ENCODE measurements around the gene CIBAR2. TPM values are rescaled to one million over a fixed set of nuclear protein-coding genes. Genes with fewer than 3 reads are reported as not detected.

CIBAR2 gene
- total RNA-seq, 2 experiments from 2014 or later: 0.50 TPM; not detected in 1

- Histone ChIP-seq H3K9me2 (ENCODE audit: insufficient read depth, low read length) (no peaks in the 10 kb centered on the region), H3K36me3 (ENCODE audit: insufficient read depth, low read length) (no peaks in the 10 kb centered on the region), H2AFZ (ENCODE audit: low read length) (no peak overlapping the region), H3K79me2 (ENCODE audit: insufficient read depth, low read depth, low read length) (no peaks in the 10 kb centered on the region), H4K20me1 (ENCODE audit: insufficient read depth, low read length) (no peaks in the 10 kb centered on the region), H3K4me1 (ENCODE audit: insufficient read depth, low read length, poor library complexity, severe bottlenecking) (peaks cover 2% of the 10 kb centered on the region), H3K4me3 (ENCODE audit: low read depth, low read length, poor library complexity, severe bottlenecking) (no peak overlapping the region), H3K4me2 (ENCODE audit: low read length) (no peak overlapping the region), H3K9me3 (ENCODE audit: low read length) (no peaks in the 10 kb centered on the region), H3K27ac (ENCODE audit: low read depth, low read length, poor library complexity, severe bottlenecking) (no peak overlapping the region)
- POLR2A ChIA-PET: interaction anchor here (0.5 kb wide), 1 partner anchor 9 kb away, joined by 3 read pairs; no protein-coding TSS in a partner anchor
- BruUV-seq (replicated peaks): no TSS peak
- TF ChIP-seq EZH2phosphoT487 (IDR thresholded peaks at IDR 0.05; ENCODE audit: borderline replicate concordance, low read depth, low read length): no peak
- TF ChIP-seq, protein P1, sequence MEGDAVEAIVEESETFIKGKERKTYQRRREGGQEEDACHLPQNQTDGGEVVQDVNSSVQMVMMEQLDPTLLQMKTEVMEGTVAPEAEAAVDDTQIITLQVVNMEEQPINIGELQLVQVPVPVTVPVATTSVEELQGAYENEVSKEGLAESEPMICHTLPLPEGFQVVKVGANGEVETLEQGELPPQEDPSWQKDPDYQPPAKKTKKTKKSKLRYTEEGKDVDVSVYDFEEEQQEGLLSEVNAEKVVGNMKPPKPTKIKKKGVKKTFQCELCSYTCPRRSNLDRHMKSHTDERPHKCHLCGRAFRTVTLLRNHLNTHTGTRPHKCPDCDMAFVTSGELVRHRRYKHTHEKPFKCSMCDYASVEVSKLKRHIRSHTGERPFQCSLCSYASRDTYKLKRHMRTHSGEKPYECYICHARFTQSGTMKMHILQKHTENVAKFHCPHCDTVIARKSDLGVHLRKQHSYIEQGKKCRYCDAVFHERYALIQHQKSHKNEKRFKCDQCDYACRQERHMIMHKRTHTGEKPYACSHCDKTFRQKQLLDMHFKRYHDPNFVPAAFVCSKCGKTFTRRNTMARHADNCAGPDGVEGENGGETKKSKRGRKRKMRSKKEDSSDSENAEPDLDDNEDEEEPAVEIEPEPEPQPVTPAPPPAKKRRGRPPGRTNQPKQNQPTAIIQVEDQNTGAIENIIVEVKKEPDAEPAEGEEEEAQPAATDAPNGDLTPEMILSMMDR (conservative IDR thresholded peaks at IDR 0.05; ENCODE audit: low read length): no peak
- no peak for DNase-seq (ENCODE audit: low spot score)
- intact Hi-C loops (cut with micrococcal nuclease; ENCODE audit: unreplicated experiment): no loop called here
- CTCF ChIA-PET (ENCODE audit: unreplicated experiment): no interaction called here
Measured at GRCh38 chr16:85141491-85142128, 29.3 kb upstream of the CIBAR2 start.

- POLR2A ChIA-PET: no interaction called here
- Histone ChIP-seq H3K4me2 (ENCODE audit: low read length) (no peak overlapping the region), H2AFZ (ENCODE audit: low read length) (no peak overlapping the region), H3K36me3 (ENCODE audit: insufficient read depth, low read length) (no peaks in the 10 kb centered on the region), H3K9me3 (ENCODE audit: low read length) (no peaks in the 10 kb centered on the region), H3K9me2 (ENCODE audit: insufficient read depth, low read length) (no peaks in the 10 kb centered on the region), H3K4me3 (ENCODE audit: low read depth, low read length, poor library complexity, severe bottlenecking) (no peak overlapping the region), H3K27ac (ENCODE audit: low read depth, low read length, poor library complexity, severe bottlenecking) (no peak overlapping the region), H4K20me1 (ENCODE audit: insufficient read depth, low read length) (no peaks in the 10 kb centered on the region), H3K4me1 (ENCODE audit: insufficient read depth, low read length, poor library complexity, severe bottlenecking) (peaks cover 9% of the 10 kb centered on the region), H3K79me2 (ENCODE audit: insufficient read depth, low read depth, low read length) (no peaks in the 10 kb centered on the region)
- TF ChIP-seq EZH2phosphoT487 (IDR thresholded peaks at IDR 0.05; ENCODE audit: borderline replicate concordance, low read depth, low read length): no peak
- TF ChIP-seq, protein P1 (conservative IDR thresholded peaks at IDR 0.05; ENCODE audit: low read length): no peak
- DNase-seq (ENCODE audit: low spot score): no peak
- CTCF ChIA-PET (ENCODE audit: unreplicated experiment): interaction anchor here (0.6 to 1.2 kb wide), 3 partner anchors 14 to 163 kb away, joined by 3 to 4 read pairs (median 3); no protein-coding TSS in a partner anchor
- BruUV-seq (replicated peaks): no TSS peak
- intact Hi-C loops (cut with micrococcal nuclease; ENCODE audit: unreplicated experiment): no loop called here
Measured at GRCh38 chr16:85140455-85141012, 28.3 kb upstream of the CIBAR2 start.

- ChIA-PET POLR2A (no interaction called here), CTCF (ENCODE audit: unreplicated experiment) (interaction anchor here (1.2 kb wide), 1 partner anchor 14 kb away, joined by 4 read pairs; no protein-coding TSS in a partner anchor)
- no peak overlapping the region for H2AFZ ChIP-seq (ENCODE audit: low read length)
- BruUV-seq (replicated peaks): no TSS peak
- no peaks in the 10 kb centered on the region for H3K79me2 ChIP-seq (ENCODE audit: insufficient read depth, low read depth, low read length)
- no peaks in the 10 kb centered on the region for H3K9me2 ChIP-seq (ENCODE audit: insufficient read depth, low read length)
- H4K20me1 ChIP-seq (ENCODE audit: insufficient read depth, low read length): no peaks in the 10 kb centered on the region
- no peaks in the 10 kb centered on the region for H3K36me3 ChIP-seq (ENCODE audit: insufficient read depth, low read length)
- no peak overlapping the region for H3K27ac ChIP-seq (ENCODE audit: low read depth, low read length, poor library complexity, severe bottlenecking)
- H3K4me1 ChIP-seq (ENCODE audit: insufficient read depth, low read length, poor library complexity, severe bottlenecking): peaks cover 9% of the 10 kb centered on the region
- H3K4me2 ChIP-seq (ENCODE audit: low read length): no peak overlapping the region
- intact Hi-C loops (cut with micrococcal nuclease; ENCODE audit: unreplicated experiment): no loop called here
- no peak for DNase-seq (ENCODE audit: low spot score)
- no peak for TF ChIP-seq EZH2phosphoT487 (IDR thresholded peaks at IDR 0.05; ENCODE audit: borderline replicate concordance, low read depth, low read length)
- TF ChIP-seq, protein P1 (conservative IDR thresholded peaks at IDR 0.05; ENCODE audit: low read length): no peak
- no peaks in the 10 kb centered on the region for H3K9me3 ChIP-seq (ENCODE audit: low read length)
- no peak overlapping the region for H3K4me3 ChIP-seq (ENCODE audit: low read depth, low read length, poor library complexity, severe bottlenecking)
Measured at GRCh38 chr16:85139881-85140339, 27.6 kb upstream of the CIBAR2 start.

Measured in OCI-LY7 (cell line).